GM12872 (cell line): ENCODE results near the gene BPIFA2.

Source experiments
- CTCF ChIP-seq: IDR thresholded peaks from 3 replicates; pipeline ENCODE4 v1.5.1; 2011; ENCODE audit warnings: low read depth, mild to moderate bottlenecking, low read length, moderate library complexity; ENCODE audit not compliant: insufficient read depth

BPIFA2 gene

GRCh38 chr20:33147299-33147698 lies 20.7 kb upstream of the BPIFA2 start:
- no peak for TF ChIP-seq CTCF

DNA sequence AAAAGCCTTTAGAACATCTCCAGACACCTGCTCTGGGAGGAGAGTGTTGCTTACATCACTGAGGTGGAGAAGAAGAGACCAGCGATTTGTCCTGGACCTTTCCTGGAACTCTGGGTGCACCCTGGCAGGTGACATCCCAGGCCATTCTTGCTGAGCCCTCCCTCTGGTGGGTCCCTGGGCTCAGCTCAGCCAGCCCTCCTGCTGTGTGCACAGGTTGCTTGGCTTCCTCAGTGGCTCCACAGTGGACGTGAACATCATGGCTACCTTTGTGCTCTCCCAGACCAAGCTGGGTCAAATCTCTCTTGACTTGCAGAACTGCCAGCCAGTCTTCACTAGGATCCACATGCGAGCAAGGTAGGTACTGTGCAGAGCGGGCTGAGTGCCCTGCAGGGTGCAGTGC lies 19.9 kb upstream of the BPIFA2 start:
- TF ChIP-seq CTCF = no peak

- TF ChIP-seq CTCF = no peak
Measured at GRCh38 chr20:33154252-33154651, 13.7 kb upstream of the BPIFA2 start.

- TF ChIP-seq CTCF = no peak
Measured at GRCh38 chr20:33158637-33159385, 9.1 kb upstream of the BPIFA2 start.

DNA sequence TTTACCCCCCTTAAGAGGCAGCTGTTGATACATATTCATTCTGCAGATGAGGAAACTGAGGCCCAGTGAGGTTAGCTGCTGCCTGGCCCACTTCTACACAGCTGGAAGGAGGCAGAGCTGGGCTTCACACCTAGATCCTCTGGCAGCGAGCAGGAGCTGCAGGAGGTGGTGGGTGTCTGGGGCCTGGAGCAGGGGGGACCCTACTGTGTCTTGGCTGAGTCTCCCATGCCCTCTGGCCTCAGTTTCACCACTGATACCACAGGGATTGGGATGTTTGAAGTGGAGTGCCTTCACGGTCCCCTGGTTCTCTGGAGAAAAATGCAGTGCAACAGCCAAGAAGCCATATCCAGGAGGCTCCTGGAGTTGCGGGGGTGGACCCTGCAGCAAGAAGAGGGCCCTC lies 8.2 kb upstream of the BPIFA2 start:
- no peak for TF ChIP-seq CTCF

GRCh38 chr20:33160681-33161080 lies 7.3 kb upstream of the BPIFA2 start:
- no peak for TF ChIP-seq CTCF

- TF ChIP-seq CTCF = no peak
Measured at GRCh38 chr20:33162313-33162712, 5.6 kb upstream of the BPIFA2 start.
